Measurements from ENCODE around the gene GBX2. TPM values are rescaled to one million over a fixed set of nuclear protein-coding genes. Genes with fewer than 3 reads are reported as not detected.

GBX2 gene
- total and polyA plus RNA-seq, 2 of the 8 experiments (the other 6 are each of a cell fraction or from before 2014, with no cell fraction given): 0.38 to 0.89 TPM

GRCh38 chr2:236162882-236163470 is 5.2 kb downstream of the GBX2 start:
- Histone ChIP-seq H3K23me2 (ENCODE audit: low read depth, low read length) (peaks cover 29% of the 10 kb centered on the region; the same call in 1 of the 2 replicates), H3K23ac (ENCODE audit: insufficient read length) (no peak overlapping the region), H3K27me3 (replicated peaks in 1 of 4; ENCODE audit: control insufficient read depth in 3 of 4, extremely low read depth in 1 of 4, insufficient read depth in 3 of 4, low read length in 3 of 4) (peaks cover 89 to 98% (median 95%) of the 10 kb centered on the region in 4 experiments), H3K9me3 (ENCODE audit: insufficient read depth in 2 of 2, low read depth in 1 of 2, low read length in 1 of 2) (no peaks in the 10 kb centered on the region), H4K20me1 (replicated peaks in 1 of 2; ENCODE audit: control insufficient read depth in 1 of 2, insufficient read depth in 2 of 2, low read length in 2 of 2) (peaks cover 18% of the 10 kb centered on the region in 2 experiments), H3K36me3 (ENCODE audit: control insufficient read depth in 2 of 4, insufficient read depth in 4 of 4, low read length in 3 of 4) (peaks cover 0 to 4% (median 0%) of the 10 kb centered on the region in 4 experiments; a peak in 2 of 8 replicates), H3K4me3 (ENCODE audit: extremely low read depth in 1 of 4, insufficient read depth in 2 of 4, low read depth in 3 of 4, low read length in 4 of 4) (peak overlapping the region in 3 of 4 experiments; percentile 0 to 60 (median 5); a peak in 3 of 8 replicates), H3K14ac (ENCODE audit: insufficient read length) (no peak overlapping the region), H3K79me1 (ENCODE audit: low read depth, low read length) (no peaks in the 10 kb centered on the region), H3K4me1 (replicated peaks in 1 of 4; ENCODE audit: control insufficient read depth in 3 of 4, insufficient read depth in 4 of 4, low read length in 3 of 4) (peaks cover 4 to 59% (median 46%) of the 10 kb centered on the region in 4 experiments), H2AK5ac (ENCODE audit: low read depth, low read length) (no peak overlapping the region), H3K79me2 (ENCODE audit: control insufficient read depth in 1 of 2, insufficient read depth in 2 of 2, low read length in 2 of 2) (no peaks in the 10 kb centered on the region), H2AFZ (ENCODE audit: low read length) (no peak overlapping the region), H4K91ac (replicated peaks; ENCODE audit: insufficient read length, low read length) (no peak overlapping the region), H3K4me2 (ENCODE audit: insufficient read depth in 1 of 2, low read depth in 2 of 2, low read length in 2 of 2) (peak overlapping the region; percentile 47 to 72), H3K56ac (replicated peaks; ENCODE audit: insufficient read length, low read depth, low read length) (no peak overlapping the region), H2BK15ac (ENCODE audit: low read length) (0 out of 2 replicates have a peak overlapping the region, but pooled peaks have one; percentile 29), H4K5ac (ENCODE audit: insufficient read length, low read depth, low read length) (no peak overlapping the region), H3K18ac (ENCODE audit: extremely low read depth, low read length) (peak overlapping the region; percentile 78), H2BK12ac (ENCODE audit: low read depth, low read length) (no peak overlapping the region), H2BK20ac (ENCODE audit: low read length) (no peak overlapping the region; the same call in 1 of the 2 replicates), H4K8ac (ENCODE audit: extremely low read depth, insufficient read depth, low read length) (no peak overlapping the region), H2BK120ac (replicated peaks; ENCODE audit: low read depth, low read length) (no peak overlapping the region), H3K4ac (replicated peaks; ENCODE audit: insufficient read length, low read depth, low read length) (no peak overlapping the region), H2BK5ac (ENCODE audit: low read depth, low read length) (no peak overlapping the region), H3K9ac (replicated peaks in 1 of 4; ENCODE audit: extremely low read depth in 1 of 4, low read depth in 3 of 4, low read length in 3 of 4) (no peak overlapping the region), H3K27ac (ENCODE audit: low read depth, low read length) (no peak overlapping the region)
- no peak for DNase-seq (ENCODE audit: low read depth in 1 of 2, low spot score in 2 of 2)
- ChIA-PET POLR2A (ENCODE audit: partially characterized antibody) (interaction anchor here (0.7 to 6.3 kb wide), 7 partner anchors 7 to 67 kb away, joined by 3 to 54 read pairs (median 4); partner anchors contain the start of gene GBX2), CTCF (ENCODE audit: partially characterized antibody) (interaction anchor here (0.7 to 3.1 kb wide), 5 partner anchors 9 to 67 kb away, joined by 3 to 44 read pairs (median 5); no protein-coding TSS in a partner anchor)
- WGBS, 2 experiments (ENCODE audit: extremely low coverage in 1 of 2, insufficient coverage in 1 of 2, insufficient read length in 1 of 2, insufficient replicate concordance in 2 of 2, low coverage in 1 of 2, low lambda C conversion rate in 2 of 2, missing lambda C conversion rate in 1 of 2): 6% methylated on average over 19 of the region's 33 CpGs; no CpG with 5 or more reads in 1 of the 2 experiments
- no peak for FAIRE-seq
- no peak for TF ChIP-seq HDAC2 (IDR thresholded peaks at IDR 0.05; ENCODE audit: borderline replicate concordance in 1 of 2, low read depth in 2 of 2, low read length in 2 of 2)
- TF ChIP-seq GTF2F1 (IDR thresholded peaks at IDR 0.05; ENCODE audit: borderline replicate concordance, low read depth, low read length): no peak
- TF ChIP-seq E2F6 (IDR thresholded peaks at IDR 0.05): peak; percentile 76
- no peak for TF ChIP-seq TAF1 (IDR thresholded peaks at IDR 0.05; ENCODE audit: low read depth, low read length)
- no peak for TF ChIP-seq PHF8 (conservative IDR thresholded peaks at IDR 0.05; ENCODE audit: low read depth, low read length)
- no peak for TF ChIP-seq SIX5 (IDR thresholded peaks at IDR 0.05; ENCODE audit: low read depth, low read length)
- no peak for TF ChIP-seq CREB1 (IDR thresholded peaks at IDR 0.05)
- TF ChIP-seq USF2 (IDR thresholded peaks at IDR 0.05; ENCODE audit: low read length): no peak
- no peak for TF ChIP-seq SIRT6 (IDR thresholded peaks at IDR 0.05; ENCODE audit: low read length)
- TF ChIP-seq MAFK (IDR thresholded peaks at IDR 0.05; ENCODE audit: low read depth, low read length): no peak
- no peak for TF ChIP-seq BCL11A (IDR thresholded peaks at IDR 0.05; ENCODE audit: low read depth in 2 of 2, low read length in 2 of 2)

Measured in H1 (cell line).